Measurements from ENCODE around the gene MDK.

MDK gene

DNA sequence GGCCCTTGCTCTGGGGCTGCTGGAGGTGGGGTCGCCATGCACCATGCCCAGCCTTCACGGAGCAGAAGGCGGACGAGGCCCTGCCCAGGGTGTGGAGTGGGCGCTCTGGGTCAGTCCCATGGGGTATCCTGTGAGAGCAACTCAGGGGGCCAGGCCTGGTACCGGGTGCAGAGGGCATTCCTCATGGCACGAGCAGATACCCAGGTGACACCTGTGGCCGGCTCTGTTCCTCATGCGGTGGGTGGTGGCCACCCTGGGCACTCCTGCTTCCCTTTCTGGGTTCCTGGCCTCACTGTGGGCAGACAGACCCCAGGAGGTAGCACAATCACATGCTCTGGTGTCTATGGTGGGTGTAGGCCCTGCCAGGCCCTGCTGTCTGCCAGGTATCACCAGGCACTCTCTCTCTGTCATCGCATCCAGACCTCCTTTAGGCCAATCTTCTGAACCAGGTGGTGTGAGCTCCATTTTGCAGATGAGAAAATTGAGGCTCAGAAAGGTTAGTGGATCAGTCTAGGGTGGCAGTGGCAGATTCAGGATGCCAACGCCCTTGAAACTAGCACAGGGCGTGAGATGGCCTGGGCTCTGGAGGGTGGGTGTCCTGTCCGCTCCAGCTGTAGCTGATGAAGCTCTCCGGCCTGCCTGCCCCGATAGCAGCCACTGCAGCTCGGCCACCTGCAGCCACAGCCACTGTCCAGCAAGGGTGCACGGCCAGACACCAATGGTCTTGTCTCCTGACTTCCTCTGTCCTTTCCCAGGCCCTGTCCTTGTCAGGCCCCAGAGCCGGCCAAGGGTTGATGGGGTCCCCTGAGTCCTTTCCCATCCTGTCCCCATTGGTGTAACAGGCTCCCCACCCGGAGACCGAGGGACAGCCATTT is 19.1 kb upstream of the MDK start:
- CTCF ChIA-PET, result interaction anchor here (1.0 to 21.1 kb wide), 9 partner anchors 1 to 175 kb away, joined by 3 to 452 read pairs (median 9); partner anchors contain the start of gene DGKZ
- TF ChIP-seq, protein P1, sequence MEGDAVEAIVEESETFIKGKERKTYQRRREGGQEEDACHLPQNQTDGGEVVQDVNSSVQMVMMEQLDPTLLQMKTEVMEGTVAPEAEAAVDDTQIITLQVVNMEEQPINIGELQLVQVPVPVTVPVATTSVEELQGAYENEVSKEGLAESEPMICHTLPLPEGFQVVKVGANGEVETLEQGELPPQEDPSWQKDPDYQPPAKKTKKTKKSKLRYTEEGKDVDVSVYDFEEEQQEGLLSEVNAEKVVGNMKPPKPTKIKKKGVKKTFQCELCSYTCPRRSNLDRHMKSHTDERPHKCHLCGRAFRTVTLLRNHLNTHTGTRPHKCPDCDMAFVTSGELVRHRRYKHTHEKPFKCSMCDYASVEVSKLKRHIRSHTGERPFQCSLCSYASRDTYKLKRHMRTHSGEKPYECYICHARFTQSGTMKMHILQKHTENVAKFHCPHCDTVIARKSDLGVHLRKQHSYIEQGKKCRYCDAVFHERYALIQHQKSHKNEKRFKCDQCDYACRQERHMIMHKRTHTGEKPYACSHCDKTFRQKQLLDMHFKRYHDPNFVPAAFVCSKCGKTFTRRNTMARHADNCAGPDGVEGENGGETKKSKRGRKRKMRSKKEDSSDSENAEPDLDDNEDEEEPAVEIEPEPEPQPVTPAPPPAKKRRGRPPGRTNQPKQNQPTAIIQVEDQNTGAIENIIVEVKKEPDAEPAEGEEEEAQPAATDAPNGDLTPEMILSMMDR (IDR thresholded peaks at IDR 0.05; ENCODE audit: control extremely low read depth, extremely low read depth, low read depth, missing control alignments), result no peak

DNA sequence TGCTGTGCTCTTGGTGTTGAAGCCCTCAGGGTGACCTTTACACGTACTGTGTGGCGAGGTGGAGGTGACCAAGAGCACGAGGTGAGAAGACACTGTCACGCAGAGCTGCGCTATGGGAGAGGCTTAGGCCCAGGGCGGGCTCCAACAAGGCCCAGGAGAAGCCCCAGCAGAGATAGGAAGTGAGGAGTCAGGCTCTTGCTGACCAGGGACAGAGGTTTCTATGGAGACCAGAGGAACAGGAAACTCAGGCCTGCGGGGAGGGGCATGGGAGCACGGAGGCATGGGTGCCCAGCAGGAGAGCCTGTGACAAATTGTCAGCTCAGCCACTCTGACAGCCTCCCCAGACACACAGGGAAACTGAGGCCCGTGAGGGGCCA is 18.4 kb upstream of the MDK start:
- ChIA-PET POLR2A (interaction anchor here (0.5 kb wide), 1 partner anchor 215 kb away, joined by 7 read pairs; no protein-coding TSS in a partner anchor), CTCF (interaction anchor here (1.0 to 20.9 kb wide), 4 partner anchors 11 to 175 kb away, joined by 3 to 452 read pairs (median 8); partner anchors contain the start of gene DGKZ)
- TF ChIP-seq, protein P1 (IDR thresholded peaks at IDR 0.05; ENCODE audit: control extremely low read depth, extremely low read depth, low read depth, missing control alignments), result no peak
- no peak for DNase-seq (ENCODE audit: extremely low spot score)

More for the DNA sequence above, 19.1 kb upstream of the MDK start:
- no peak for DNase-seq (ENCODE audit: extremely low spot score)
- POLR2A ChIA-PET, result interaction anchor here (0.5 kb wide), 1 partner anchor 216 kb away, joined by 7 read pairs; no protein-coding TSS in a partner anchor

DNA sequence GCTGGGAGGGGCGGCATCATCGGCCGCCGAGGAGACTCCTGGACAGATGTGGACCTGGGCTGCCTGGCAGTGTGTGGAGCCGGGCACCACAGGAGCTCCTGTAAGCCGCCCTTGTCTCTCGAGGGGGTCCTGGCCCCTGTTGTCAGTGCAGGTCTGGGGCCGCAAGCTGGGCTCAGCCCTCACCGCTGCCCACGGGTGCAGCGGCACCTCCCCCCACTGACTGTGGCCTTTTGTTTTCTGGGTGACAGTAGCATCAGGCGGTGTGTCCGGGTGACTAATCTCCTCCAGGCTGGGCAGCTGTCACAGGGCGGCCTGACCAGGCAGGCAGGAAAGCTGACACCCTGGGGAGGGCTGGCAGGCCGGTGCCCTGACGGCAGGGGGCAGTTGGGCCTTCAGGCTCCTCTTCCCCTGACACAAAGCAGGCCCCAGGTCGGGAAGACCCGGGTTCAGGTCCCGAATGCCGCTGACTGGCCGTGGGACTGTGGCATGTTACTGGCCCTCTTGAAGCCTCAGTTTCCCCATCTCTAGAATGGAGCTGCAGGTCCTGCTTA is 17.9 kb upstream of the MDK start:
- ChIA-PET CTCF (interaction anchor here (1.0 to 20.9 kb wide), 5 partner anchors 11 to 173 kb away, joined by 3 to 452 read pairs (median 13); partner anchors contain the start of gene DGKZ), POLR2A (no interaction called here)
- TF ChIP-seq, protein P1 (IDR thresholded peaks at IDR 0.05; ENCODE audit: control extremely low read depth, extremely low read depth, low read depth, missing control alignments), result no peak
- no peak for DNase-seq (ENCODE audit: extremely low spot score)

DNA sequence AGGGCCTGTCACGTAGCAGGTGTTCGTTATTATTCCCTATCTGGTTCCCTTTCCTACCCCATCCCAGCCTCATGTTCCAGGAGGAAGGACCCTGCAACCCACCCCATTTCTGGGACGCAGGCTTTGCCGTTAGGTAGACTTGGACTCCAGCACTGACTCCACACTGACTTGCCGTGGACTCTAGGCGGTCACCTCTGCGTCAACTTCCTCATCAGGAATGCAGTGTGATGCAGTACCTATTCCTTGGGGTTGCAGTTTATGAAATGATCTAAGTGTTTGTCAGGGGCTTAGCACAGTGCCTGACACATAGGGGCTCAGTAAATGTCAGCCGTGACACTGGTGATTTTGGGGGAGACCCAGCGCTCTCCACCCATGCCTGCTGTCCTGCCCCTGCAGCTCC is 17.4 kb upstream of the MDK start:
- DNase-seq (ENCODE audit: extremely low spot score), result no peak
- ChIA-PET POLR2A (no interaction called here), CTCF (interaction anchor here (2.5 to 20.9 kb wide), 4 partner anchors 12 to 173 kb away, joined by 12 to 452 read pairs (median 17); partner anchors contain the start of gene DGKZ)
- TF ChIP-seq, protein P1 (IDR thresholded peaks at IDR 0.05; ENCODE audit: control extremely low read depth, extremely low read depth, low read depth, missing control alignments), result no peak

DNA sequence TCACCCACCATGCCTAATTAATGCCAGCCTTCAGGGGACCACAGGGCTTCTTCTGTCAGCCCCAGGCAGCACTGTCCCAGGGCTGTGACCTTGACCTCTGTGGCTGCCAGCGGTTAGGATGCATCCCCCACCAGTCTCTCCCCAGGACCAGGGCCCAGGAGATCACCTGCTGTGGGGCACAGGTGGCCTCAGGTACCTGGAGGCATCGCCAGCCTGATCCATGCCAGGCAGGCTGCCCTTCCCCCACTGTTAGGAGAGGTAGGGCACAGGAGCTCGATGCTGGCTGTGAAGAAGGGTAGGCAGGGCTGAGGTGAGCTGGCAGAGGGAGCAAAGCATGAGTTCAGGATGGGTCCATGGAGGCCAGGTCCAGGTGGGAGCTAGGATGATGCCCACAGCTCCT is 16.7 kb upstream of the MDK start:
- ChIA-PET POLR2A (no interaction called here), CTCF (interaction anchor here (0.6 to 20.9 kb wide), 8 partner anchors 8 to 172 kb away, joined by 3 to 452 read pairs (median 10); partner anchors contain the start of gene DGKZ)
- TF ChIP-seq, protein P1 (IDR thresholded peaks at IDR 0.05; ENCODE audit: control extremely low read depth, extremely low read depth, low read depth, missing control alignments), result no peak
- DNase-seq (ENCODE audit: extremely low spot score), result no peak

DNA sequence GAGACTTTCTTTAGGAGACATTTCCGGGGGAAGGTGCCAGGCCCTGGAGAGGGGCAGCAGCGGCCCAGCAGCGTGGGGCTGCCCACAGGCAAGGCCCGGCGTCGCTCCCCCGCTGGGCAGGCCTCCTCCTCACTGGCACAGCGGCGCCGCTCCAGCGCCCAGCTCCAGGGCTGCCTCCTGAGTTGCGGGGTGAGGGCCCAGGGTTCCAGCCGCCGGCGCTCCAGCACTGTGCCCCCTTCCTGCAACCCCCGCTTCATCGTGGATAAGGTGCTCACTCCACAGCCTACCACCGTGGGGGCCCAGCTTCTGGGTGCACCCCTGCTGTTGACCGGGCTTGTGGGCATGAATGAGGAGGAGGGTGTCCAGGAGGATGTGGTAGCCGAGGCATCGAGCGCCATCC is 15.2 kb upstream of the MDK start:
- POLR2A ChIA-PET, result no interaction called here
- TF ChIP-seq, protein P1 (IDR thresholded peaks at IDR 0.05; ENCODE audit: control extremely low read depth, extremely low read depth, low read depth, missing control alignments), result no peak
- DNase-seq (ENCODE audit: extremely low spot score), result no peak
- CTCF ChIA-PET, result interaction anchor here (1.3 to 20.9 kb wide), 5 partner anchors 11 to 171 kb away, joined by 3 to 452 read pairs (median 13); partner anchors contain the start of gene DGKZ
